Measurements from ENCODE around the gene WAC.
A peak's percentile ranks its signal among the peaks of the same experiment; 100 is the strongest.
"Not testable (repeated sequence)": the region's sequence is repeated elsewhere in the genome, so short reads cannot be mapped to it uniquely, and the experiment has no call there.

The WAC gene

GRCh38 chr10:28609636-28610035, 76.7 kb downstream of the WAC start:
- not testable (repeated sequence) for DNase-seq (ENCODE audit: low read depth)

GRCh38 chr10:28612877-28613276, 80.0 kb downstream of the WAC start:
- DNase-seq (ENCODE audit: low read depth): no peak

GRCh38 chr10:28616514-28616913, 83.6 kb downstream of the WAC start:
- no peak for DNase-seq (ENCODE audit: low read depth)

- DNase-seq (ENCODE audit: low read depth): no peak
These were observed 86.5 kb downstream of the WAC start for GRCh38 chr10:28619455-28619854.

- DNase-seq (ENCODE audit: low read depth): no peak
These were observed 87.3 kb downstream of the WAC start for GRCh38 chr10:28620251-28620650.

GRCh38 chr10:28623483-28623882, 90.6 kb downstream of the WAC start:
- DNase-seq (ENCODE audit: low read depth): no peak

GRCh38 chr10:28624351-28624750, 91.4 kb downstream of the WAC start:
- DNase-seq (ENCODE audit: low read depth): no peak

GRCh38 chr10:28627102-28627501, 94.2 kb downstream of the WAC start:
- no peak for DNase-seq (ENCODE audit: low read depth)

GRCh38 chr10:28628184-28628893, 95.4 kb downstream of the WAC start:
- peak; percentile 74 for DNase-seq (ENCODE audit: low read depth)

- no peak for DNase-seq (ENCODE audit: low read depth)
These were observed 99.1 kb downstream of the WAC start for GRCh38 chr10:28631896-28632583.

GRCh38 chr10:28632584-28632945, 99.6 kb downstream of the WAC start:
- no peak for DNase-seq (ENCODE audit: low read depth)

- no peak for DNase-seq (ENCODE audit: low read depth)
These were observed 100.8 kb downstream of the WAC start for GRCh38 chr10:28633750-28634149.

- DNase-seq (ENCODE audit: low read depth): no peak
These were observed 104.4 kb downstream of the WAC start for GRCh38 chr10:28637346-28637745.

- no peak for DNase-seq (ENCODE audit: low read depth)
These were observed 105.5 kb downstream of the WAC start for GRCh38 chr10:28638392-28638791.

- DNase-seq (ENCODE audit: low read depth): no peak
These were observed 107.6 kb downstream of the WAC start for GRCh38 chr10:28640551-28640950.

GRCh38 chr10:28644647-28645046, 111.7 kb downstream of the WAC start:
- no peak for DNase-seq (ENCODE audit: low read depth)

- no peak for DNase-seq (ENCODE audit: low read depth)
These were observed 119.2 kb downstream of the WAC start for GRCh38 chr10:28652106-28652505.

- no peak for DNase-seq (ENCODE audit: low read depth)
These were observed 119.8 kb downstream of the WAC start for GRCh38 chr10:28652703-28653102.

- not testable (repeated sequence) for DNase-seq (ENCODE audit: low read depth)
These were observed 125.9 kb downstream of the WAC start for GRCh38 chr10:28658824-28659223.

- peak; percentile 86 for DNase-seq (ENCODE audit: low read depth)
These were observed 128.1 kb downstream of the WAC start for GRCh38 chr10:28661035-28661434.

GRCh38 chr10:28663576-28664368, 130.9 kb downstream of the WAC start:
- DNase-seq (ENCODE audit: low read depth): peak; percentile 84

GRCh38 chr10:28664369-28664740, 131.4 kb downstream of the WAC start:
- peak; percentile 84 for DNase-seq (ENCODE audit: low read depth)

Data from stromal cell of bone marrow (primary cell).